ENCODE data around the gene STX1A.
"Not testable (repeated sequence)": the region's sequence is repeated elsewhere in the genome, so short reads cannot be mapped to it uniquely, and the experiment has no call there.

Gene STX1A

DNA sequence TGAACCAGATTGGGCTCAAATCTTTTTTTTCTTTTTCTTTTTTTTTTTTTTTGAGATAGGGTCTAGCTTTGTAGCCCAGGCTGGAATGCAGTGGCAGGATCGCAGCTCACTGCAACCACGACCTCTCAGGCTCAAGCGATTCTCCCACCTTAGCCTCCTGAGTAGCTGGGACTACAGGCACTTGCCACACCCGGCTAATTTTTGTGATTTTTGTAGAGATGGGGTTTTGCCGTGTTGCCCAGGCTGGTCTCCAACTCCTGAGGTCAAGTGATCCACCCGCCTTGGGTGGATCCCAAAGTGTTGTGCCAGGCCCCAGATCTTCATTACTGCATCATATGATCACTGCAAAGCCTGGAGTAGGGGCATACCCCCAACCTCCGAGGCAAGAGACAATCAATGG is 39.0 kb downstream of the STX1A start:
- Histone ChIP-seq H3K4me1 (ENCODE audit: insufficient read depth, low read length) (peaks cover 30% of the 10 kb centered on the region), H3K4me3 (ENCODE audit: low read length) (no peak overlapping the region), H3K9me3 (ENCODE audit: low read length) (peaks cover 5% of the 10 kb centered on the region), H2AFZ (ENCODE audit: low read depth, low read length) (no peak overlapping the region), H3K27me3 (ENCODE audit: insufficient read depth, low read length) (no peaks in the 10 kb centered on the region), H3K36me3 (ENCODE audit: insufficient read depth, low read length) (peaks cover 16% of the 10 kb centered on the region)

DNA sequence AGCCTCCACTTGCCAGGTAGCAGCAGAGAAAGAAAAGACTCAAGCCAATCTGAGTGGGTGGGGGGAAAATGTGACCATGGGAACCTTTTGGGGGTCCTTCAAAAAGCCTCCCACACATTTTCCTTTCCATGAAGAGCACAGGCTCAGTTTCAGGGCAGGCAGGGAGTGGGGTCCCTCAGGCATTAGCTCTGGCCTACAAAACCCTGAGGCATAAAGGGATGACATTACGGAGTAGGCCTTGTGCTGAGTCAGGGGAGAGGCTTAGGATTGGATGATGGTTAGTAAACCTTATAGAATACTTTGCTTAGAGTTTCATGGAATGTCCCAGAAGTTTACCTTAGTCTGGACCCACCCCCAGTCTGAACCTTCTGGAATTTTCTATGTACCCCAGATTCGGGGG is 39.8 kb downstream of the STX1A start:
- Histone ChIP-seq H3K27me3 (ENCODE audit: insufficient read depth, low read length) (no peaks in the 10 kb centered on the region), H3K4me1 (ENCODE audit: insufficient read depth, low read length) (peaks cover 28% of the 10 kb centered on the region), H3K4me3 (ENCODE audit: low read length) (no peak overlapping the region), H3K36me3 (ENCODE audit: insufficient read depth, low read length) (peaks cover 16% of the 10 kb centered on the region), H2AFZ (ENCODE audit: low read depth, low read length) (no peak overlapping the region), H3K9me3 (ENCODE audit: low read length) (peaks cover 5% of the 10 kb centered on the region)

DNA sequence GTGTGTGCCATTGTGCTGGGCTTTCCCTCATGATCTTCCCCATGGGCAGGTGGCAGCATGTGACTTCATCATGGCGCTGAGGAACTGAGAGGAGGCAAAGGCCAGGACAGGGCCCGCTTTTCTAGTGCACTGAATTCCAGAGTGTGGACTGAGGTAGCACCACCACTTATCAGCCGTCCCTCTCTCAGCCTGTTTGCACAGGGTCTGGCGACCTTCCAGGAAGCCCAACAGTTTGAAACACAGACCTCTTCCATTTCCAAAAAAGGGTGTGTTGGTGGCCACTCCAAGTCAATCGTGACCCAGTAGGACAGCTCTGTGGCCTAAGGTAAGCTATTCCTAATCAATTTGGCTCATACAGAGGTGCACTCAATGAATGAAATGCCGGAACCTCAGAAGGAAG is 40.6 kb downstream of the STX1A start:
- Histone ChIP-seq H3K4me3 (ENCODE audit: low read length) (no peak overlapping the region), H2AFZ (ENCODE audit: low read depth, low read length) (no peak overlapping the region), H3K9me3 (ENCODE audit: low read length) (peaks cover 5% of the 10 kb centered on the region), H3K36me3 (ENCODE audit: insufficient read depth, low read length) (peaks cover 16% of the 10 kb centered on the region), H3K27me3 (ENCODE audit: insufficient read depth, low read length) (no peaks in the 10 kb centered on the region), H3K4me1 (ENCODE audit: insufficient read depth, low read length) (peaks cover 24% of the 10 kb centered on the region)

DNA sequence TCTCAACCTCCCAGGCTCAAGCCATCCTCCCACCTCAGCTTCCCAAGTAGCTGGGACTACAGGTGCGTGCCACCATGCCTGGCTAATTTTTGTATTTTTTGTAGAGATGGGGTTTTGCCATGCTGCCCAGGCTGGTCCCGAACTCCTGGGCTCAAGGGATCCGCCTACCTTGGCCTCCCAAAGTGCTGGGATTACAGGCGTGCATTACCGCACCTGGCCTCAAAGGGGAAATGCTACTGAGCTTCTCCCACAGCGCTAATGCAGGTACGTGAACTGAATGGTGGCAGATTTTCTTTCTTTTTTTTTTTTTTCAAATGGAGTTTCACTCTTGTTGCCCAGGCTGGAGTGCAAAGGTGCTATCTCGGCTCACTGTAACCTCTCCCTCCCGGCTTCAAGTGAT is 43.4 kb downstream of the STX1A start:
- not testable (repeated sequence) for H2AFZ ChIP-seq (ENCODE audit: low read depth, low read length); H3K4me1 ChIP-seq (ENCODE audit: insufficient read depth, low read length); H3K27me3 ChIP-seq (ENCODE audit: insufficient read depth, low read length); H3K9me3 ChIP-seq (ENCODE audit: low read length); H3K4me3 ChIP-seq (ENCODE audit: low read length)
- peaks cover 19% of the 10 kb centered on the region for H3K36me3 ChIP-seq (ENCODE audit: insufficient read depth, low read length)

DNA sequence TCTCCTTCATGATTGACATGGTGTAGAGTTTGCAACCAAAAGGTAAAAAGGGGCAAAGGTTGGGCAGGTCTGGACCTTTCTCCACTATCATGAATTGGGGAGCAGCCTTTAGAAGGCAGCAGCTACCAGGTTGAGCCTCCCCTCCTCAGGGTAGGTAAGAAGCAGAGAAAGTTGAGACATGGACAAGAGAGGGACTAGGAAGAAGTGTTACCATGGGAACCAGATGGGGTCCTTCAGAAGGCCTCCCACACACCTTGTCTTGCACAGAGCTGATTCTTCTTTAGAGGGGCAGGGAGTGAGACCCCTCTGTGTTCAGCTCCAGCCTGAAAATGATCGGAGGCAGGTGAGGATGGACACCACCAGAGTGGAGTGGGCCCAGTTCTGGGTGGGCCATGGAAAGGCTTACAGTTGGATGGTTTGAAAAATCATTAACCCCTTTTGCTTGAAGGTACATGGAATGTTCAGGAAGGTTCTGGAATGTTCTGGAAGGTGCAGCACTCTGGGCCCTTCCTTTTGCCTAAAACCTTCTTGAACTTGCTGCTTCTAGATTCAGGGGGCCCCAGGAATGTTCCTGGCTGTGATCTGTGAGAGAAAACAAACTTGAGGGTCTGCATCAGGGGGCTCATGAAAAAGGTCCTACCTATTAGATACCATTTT is 44.9 kb downstream of the STX1A start:
- Histone ChIP-seq H3K4me3 (ENCODE audit: low read length) (no peak overlapping the region), H3K27me3 (ENCODE audit: insufficient read depth, low read length) (no peaks in the 10 kb centered on the region), H3K4me1 (ENCODE audit: insufficient read depth, low read length) (no peaks in the 10 kb centered on the region), H3K9me3 (ENCODE audit: low read length) (peaks cover 5% of the 10 kb centered on the region), H2AFZ (ENCODE audit: low read depth, low read length) (no peak overlapping the region), H3K36me3 (ENCODE audit: insufficient read depth, low read length) (peaks cover 19% of the 10 kb centered on the region)

DNA sequence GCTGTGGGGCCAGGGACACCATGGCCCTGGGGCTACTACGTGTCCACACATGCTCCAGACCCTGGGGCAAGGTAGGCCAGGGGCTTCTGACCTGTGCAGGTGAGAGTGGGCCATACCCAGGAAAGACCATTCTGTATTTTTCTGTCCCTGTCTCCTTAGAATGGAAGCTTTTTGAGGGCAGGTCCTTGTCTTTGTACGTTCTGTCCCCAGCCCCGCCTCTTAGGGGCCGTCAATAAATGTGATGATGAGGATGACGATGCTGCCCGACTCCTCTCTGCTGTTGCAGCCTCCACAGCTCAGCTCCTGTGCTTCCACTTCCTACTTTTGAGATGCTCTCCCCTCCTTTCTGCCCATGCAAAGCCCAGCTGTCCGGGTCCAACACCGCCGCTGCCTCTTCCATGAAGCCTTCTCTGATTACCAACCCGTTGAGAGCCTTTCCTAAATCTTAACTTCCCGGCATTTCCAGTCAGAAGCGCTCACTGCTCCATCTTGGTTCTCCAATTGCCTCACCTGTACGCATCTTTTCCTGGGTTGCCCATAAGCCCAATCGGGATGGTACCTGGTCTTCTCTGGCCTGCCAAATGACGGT is 47.5 kb downstream of the STX1A start:
- Histone ChIP-seq H3K27me3 (ENCODE audit: insufficient read depth, low read length) (no peaks in the 10 kb centered on the region), H2AFZ (ENCODE audit: low read depth, low read length) (no peak overlapping the region), H3K9me3 (ENCODE audit: low read length) (no peaks in the 10 kb centered on the region), H3K4me1 (ENCODE audit: insufficient read depth, low read length) (peaks cover 9% of the 10 kb centered on the region), H3K4me3 (ENCODE audit: low read length) (no peak overlapping the region), H3K36me3 (ENCODE audit: insufficient read depth, low read length) (peaks cover 6% of the 10 kb centered on the region)

DNA sequence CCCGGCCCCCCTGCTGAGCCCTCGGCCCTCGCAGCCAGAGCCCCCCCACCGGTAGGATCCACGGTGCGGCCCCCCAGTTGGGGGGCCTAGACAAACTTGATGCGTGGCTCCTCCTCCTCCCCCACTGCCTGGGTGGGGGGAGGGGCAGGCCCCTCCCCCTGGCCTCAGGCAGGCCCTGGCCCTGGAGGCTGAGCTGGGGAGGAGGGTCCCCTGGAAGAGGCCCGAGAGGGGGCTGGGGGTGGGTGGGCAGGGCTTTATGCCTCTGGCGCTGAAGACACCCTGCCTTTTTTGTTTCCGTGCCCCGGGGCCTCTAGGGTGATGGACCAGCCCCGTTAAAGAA is 48.2 kb downstream of the STX1A start:
- Histone ChIP-seq H3K27me3 (ENCODE audit: insufficient read depth, low read length) (no peaks in the 10 kb centered on the region), H2AFZ (ENCODE audit: low read depth, low read length) (no peak overlapping the region), H3K4me1 (ENCODE audit: insufficient read depth, low read length) (peaks cover 9% of the 10 kb centered on the region), H3K4me3 (ENCODE audit: low read length) (no peak overlapping the region), H3K9me3 (ENCODE audit: low read length) (no peaks in the 10 kb centered on the region), H3K36me3 (ENCODE audit: insufficient read depth, low read length) (peaks cover 6% of the 10 kb centered on the region)

DNA sequence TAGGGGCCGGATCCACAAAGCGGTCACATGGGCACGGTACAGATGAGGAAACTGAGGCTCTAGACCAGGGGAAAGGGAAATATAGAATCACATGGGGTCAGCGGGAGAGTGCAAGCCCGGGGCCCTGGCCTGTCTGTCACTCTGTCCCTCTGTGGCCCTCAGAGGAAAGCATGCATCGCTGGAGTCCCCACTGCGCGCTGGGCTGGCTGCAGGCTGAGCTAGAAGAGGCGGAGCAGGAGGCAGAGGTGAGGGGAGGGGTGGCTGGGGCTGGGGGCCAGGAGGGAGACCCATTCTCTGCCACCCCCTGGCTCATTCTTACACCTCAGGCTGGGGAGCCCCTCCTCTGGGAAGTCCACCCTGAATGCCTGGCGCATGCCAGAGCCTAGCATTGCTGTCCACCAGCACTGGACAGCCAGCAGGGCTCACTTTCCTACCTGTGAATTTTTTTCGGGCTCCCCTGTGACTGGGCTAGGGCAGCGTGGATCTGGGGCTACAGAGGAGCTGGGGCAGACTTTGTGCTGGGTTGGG is 49.5 kb downstream of the STX1A start:
- H3K4me3 ChIP-seq (ENCODE audit: low read length) = no peak overlapping the region

DNA sequence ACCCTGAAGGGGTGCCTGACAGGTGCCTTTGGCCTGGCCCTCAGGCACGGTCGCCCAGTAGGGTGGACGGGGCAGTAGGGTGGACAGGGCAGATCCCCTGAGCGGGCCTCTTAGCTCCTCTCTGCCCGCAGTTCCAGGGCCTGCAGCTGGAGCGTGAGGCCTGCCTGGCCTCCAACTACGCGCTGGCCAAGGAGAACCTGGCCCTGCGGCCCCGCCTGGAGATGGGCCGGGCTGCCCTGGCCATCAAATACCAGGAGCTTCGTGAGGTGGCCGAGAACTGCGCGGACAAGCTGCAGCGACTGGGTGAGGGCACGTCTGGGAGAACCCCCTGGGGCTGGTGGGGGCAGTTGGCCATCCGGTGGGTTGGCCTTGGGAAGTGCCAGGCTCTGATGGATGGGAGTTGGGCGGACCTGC is 50.2 kb downstream of the STX1A start:
- H3K4me3 ChIP-seq (ENCODE audit: low read length) = peak overlapping the region; percentile 99
- no peak overlapping the region for H2AFZ ChIP-seq (ENCODE audit: low read depth, low read length)
- no peaks in the 10 kb centered on the region for H3K9me3 ChIP-seq (ENCODE audit: low read length)

More for the DNA sequence above, 49.5 kb downstream of the STX1A start:
- no peaks in the 10 kb centered on the region for H3K27me3 ChIP-seq (ENCODE audit: insufficient read depth, low read length)
- H3K4me1 ChIP-seq (ENCODE audit: insufficient read depth, low read length) = peaks cover 9% of the 10 kb centered on the region
- no peaks in the 10 kb centered on the region for H3K9me3 ChIP-seq (ENCODE audit: low read length)
- H2AFZ ChIP-seq (ENCODE audit: low read depth, low read length) = no peak overlapping the region
- peaks cover 6% of the 10 kb centered on the region for H3K36me3 ChIP-seq (ENCODE audit: insufficient read depth, low read length)

DNA sequence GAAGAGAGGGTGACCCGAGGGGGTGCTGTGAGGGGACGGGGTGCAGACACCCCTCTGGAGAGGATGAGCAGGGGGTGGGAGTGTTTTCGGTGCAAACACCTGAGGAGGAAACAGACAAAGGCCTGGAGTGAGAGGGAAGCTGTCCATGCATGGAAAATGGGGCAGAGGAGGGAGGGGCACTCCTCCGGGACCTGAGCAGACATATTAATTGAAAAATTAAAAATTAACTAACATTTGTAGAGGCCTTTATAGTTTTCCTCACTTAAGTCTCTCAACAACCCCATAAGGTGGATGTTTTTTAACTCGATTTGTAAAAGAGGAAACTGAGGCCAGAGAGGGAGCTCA is 50.6 kb downstream of the STX1A start:
- H3K4me3 ChIP-seq (ENCODE audit: low read length) = peak overlapping the region; percentile 99
- peaks cover 12% of the 10 kb centered on the region for H3K4me1 ChIP-seq (ENCODE audit: insufficient read depth, low read length)
- no peaks in the 10 kb centered on the region for H3K9me3 ChIP-seq (ENCODE audit: low read length)
- H3K27me3 ChIP-seq (ENCODE audit: insufficient read depth, low read length) = no peaks in the 10 kb centered on the region
- peaks cover 6% of the 10 kb centered on the region for H3K36me3 ChIP-seq (ENCODE audit: insufficient read depth, low read length)
- H2AFZ ChIP-seq (ENCODE audit: low read depth, low read length) = peak overlapping the region; percentile 86

More for the DNA sequence above, 50.2 kb downstream of the STX1A start:
- Histone ChIP-seq H3K4me1 (ENCODE audit: insufficient read depth, low read length) (peaks cover 11% of the 10 kb centered on the region), H3K27me3 (ENCODE audit: insufficient read depth, low read length) (no peaks in the 10 kb centered on the region), H3K36me3 (ENCODE audit: insufficient read depth, low read length) (peaks cover 6% of the 10 kb centered on the region)

DNA sequence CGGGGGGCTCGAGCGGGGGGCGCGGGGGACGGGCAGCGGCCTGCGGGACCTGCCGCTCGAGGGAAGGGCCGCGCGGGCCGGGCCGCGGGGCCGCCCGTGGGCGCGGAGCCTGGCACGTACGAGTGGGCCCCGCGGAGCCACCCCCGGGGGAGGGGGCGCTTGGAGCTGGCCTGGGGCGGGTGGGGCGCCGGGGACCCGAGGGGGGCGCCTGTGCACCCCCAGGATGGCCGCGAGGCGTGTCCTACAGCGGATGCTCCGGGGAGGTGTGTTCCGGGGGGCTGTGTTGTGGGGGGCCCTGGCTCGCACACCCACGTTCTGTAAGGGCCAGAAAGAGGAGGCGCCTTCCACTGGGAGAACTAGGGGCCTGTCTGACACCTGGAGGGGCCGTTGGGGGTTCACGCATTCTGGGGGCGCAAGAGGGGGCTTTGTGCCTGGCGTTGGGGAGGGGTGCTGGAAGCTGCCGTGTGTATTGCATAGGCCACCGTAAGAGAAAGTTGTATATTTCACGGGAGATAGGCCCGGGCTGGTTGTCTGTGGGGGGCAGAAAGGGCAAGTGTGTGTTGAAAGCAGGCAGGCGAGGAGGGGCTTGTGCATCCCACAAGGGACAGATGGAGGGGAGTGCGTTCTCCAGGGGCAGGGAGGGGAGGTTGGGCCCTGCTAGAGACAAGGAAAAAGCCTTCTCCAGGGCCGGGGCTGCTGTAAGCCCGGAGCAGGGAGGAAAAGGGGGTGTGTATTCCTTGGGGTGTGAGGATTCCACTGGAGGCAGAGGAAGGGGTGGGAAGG is 51.2 kb downstream of the STX1A start:
- peak overlapping the region; percentile 99 for H3K4me3 ChIP-seq (ENCODE audit: low read length)
- no peaks in the 10 kb centered on the region for H3K27me3 ChIP-seq (ENCODE audit: insufficient read depth, low read length)

DNA sequence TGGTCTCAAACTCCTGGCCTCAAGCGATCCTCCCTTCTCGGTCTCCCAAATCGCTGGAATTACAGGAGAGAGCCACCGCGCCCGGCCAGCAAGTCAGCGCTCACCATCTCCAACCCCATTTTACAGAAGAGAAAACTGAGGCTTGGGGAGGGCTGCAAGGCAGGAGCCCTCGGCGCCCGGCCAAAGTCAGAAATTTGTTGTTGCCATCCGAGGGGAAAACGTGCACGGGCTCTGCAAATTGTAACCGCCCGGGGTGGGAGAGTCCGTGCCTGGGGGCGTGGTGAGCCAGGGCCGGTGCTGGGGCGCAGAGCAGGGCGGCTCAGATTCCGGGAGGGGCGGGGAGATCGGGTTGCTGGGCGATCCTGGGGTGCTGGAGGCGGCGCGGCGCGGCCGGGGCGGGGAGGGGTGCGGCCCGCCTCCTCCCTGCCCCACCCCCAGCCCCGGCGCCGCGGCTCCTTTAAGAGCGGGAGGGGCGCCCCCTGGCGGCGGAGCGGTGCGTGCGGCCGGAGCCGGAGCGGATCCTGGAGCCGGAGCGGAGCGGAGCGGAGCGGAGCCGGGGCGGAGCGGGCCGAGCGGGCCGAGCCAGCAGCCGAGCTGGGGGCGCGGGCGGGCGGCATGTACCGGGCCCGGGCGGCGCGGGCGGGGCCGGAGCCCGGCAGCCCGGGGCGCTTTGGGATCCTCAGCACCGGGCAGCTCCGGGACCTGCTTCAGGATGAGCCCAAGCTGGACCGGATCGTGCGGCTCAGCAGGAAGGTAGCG is 51.9 kb downstream of the STX1A start, which contains the start of gene VPS37D:
VPS37D (plus strand) TSS at position 488 of the 759 bp plus-strand sequence; CDS start at position 616, 128 bp downstream.
- Histone ChIP-seq H3K4me3 (ENCODE audit: low read length) (peak within 1 kb of the TSS; percentile 99), H3K36me3 (ENCODE audit: insufficient read depth, low read length) (peaks cover 6% of the 10 kb centered on the region), H3K4me1 (ENCODE audit: insufficient read depth, low read length) (peaks cover 12% of the 10 kb centered on the region), H3K9me3 (ENCODE audit: low read length) (no peaks in the 10 kb centered on the region), H3K27me3 (ENCODE audit: insufficient read depth, low read length) (no peaks in the 10 kb centered on the region), H2AFZ (ENCODE audit: low read depth, low read length) (peak within 1 kb of the TSS; percentile 86)

More for the DNA sequence above, 51.2 kb downstream of the STX1A start:
- peak overlapping the region; percentile 86 for H2AFZ ChIP-seq (ENCODE audit: low read depth, low read length)
- no peaks in the 10 kb centered on the region for H3K9me3 ChIP-seq (ENCODE audit: low read length)
- H3K36me3 ChIP-seq (ENCODE audit: insufficient read depth, low read length) = peaks cover 6% of the 10 kb centered on the region
- peaks cover 12% of the 10 kb centered on the region for H3K4me1 ChIP-seq (ENCODE audit: insufficient read depth, low read length)
